ENCODE data around the gene ZDHHC6.
"Not testable (repeated sequence)": the region's sequence is repeated elsewhere in the genome, so short reads cannot be mapped to it uniquely, and the experiment has no call there.

Gene ZDHHC6

DNA sequence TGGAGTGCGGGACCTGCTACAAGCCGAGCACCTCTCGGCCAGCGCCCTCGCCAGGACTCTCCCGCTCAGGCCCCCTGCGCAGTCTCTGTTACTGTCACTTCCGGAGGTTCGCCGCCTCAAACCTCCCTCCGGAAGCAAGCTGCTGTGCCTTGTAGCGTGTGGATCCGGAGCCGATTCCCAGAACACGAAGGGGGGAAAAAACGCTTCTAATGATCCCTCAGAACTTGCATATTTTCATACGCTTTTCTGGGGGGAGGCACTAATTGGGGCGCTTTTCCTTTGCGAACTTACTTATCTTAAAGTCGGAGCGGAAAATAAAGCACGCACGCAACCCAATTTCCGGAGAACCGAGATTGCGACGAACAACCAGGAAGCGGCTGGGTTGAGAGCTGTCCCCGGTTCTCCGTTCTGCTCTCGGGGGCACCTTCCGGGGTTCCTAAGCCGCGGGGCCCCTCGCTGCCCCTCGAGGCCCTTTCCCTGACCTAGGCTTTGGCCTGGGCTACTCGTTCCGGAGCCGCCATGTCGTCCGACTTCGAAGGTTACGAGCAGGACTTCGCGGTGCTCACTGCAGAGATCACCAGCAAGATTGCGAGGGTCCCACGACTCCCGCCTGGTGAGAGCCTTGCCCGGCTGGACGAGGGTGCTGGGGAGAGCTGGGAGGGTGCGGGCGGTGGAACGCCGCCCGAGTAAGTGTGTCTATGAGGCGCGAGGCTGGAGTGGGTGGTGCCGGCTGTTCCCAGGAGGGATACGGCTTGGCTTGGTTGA is at the start of gene ZDHHC6, which contains the start of gene VTI1A:
ZDHHC6 (minus strand) TSS at position 60 of the 765 bp plus-strand sequence. CDS start 1,478 bp downstream, outside the sequence.
VTI1A (plus strand) TSS at position 361 of the 765 bp plus-strand sequence; CDS start at position 520, 159 bp downstream.
- peak; percentile 44 for DNase-seq

DNA sequence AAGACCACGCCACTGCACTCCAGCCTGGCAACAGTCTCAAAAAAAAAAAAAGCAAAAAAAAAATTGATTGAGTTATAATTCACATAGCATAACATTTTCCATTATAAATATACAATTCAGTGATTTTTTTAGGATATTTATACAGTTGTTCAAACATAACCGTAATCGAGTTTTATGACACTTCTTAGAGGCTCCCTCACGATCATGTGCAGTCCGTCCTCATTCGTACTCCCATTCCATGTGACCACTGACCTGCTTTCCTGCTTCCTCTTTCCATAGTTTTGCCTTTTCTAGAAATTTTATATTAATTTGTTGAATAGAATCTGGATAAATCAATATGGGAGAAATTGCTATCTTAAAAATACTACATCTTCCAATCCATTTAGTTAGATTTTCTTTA is 46.0 kb upstream of the ZDHHC6 start:
- DNase-seq: no peak

DNA sequence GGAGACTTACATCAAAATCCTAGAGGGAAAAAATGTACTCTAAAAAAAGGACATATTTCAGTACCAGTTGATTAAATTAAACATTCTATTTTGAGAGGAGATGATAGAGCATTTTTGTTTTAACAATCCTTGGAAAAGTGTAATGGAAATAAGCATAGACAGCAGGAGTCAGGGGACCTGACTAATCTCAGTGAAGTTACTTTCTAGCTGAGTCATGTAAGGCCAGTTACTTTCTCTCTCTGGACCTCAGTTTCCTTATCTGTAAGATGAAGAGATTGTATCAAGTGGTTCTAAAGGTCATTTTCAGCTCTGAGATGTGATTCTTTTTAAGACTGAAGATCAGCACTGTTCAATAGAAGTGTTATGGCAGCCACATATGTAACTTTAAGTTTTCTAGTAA is 44.4 kb upstream of the ZDHHC6 start:
- no peak for DNase-seq

DNA sequence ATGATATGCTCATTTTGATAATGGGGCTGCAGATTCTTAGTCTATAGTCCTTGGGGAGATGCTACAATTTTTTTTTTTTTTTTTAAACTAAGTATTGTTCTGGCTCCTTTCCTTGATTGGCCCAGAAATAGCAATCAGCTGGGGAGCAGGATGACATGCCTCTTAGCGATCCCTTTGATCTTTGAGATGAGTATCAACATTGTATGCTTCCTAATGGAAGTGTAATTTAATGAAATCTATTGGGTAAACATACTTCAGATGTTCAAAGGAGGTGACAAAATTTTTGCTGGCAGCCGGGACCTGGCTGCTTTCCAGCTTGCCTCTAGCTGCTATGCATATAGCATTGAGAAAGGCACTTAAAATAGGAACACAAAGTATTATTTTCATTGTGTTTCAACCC is 43.8 kb upstream of the ZDHHC6 start:
- DNase-seq: no peak

DNA sequence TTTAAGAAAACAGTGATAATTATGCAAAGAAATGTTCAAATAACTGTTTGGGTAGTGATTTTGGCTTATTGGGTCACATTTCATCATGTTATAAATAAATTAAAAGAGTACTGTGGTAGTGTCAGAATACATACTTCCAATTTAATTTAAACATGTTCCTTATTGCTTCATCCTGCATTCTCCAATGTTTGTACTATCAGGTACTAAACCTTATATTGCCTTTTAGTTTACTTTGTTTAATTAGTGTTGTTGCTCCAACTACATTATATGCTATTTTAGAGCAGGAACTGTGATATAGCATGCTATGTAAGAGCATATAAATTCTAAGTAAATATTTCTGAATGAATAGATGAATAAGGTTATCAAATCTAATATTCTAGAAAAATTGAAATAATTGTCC is 41.2 kb upstream of the ZDHHC6 start:
- DNase-seq: no peak

GRCh38 chr10:112484399-112484798 is 37.7 kb upstream of the ZDHHC6 start:
- DNase-seq: no peak

DNA sequence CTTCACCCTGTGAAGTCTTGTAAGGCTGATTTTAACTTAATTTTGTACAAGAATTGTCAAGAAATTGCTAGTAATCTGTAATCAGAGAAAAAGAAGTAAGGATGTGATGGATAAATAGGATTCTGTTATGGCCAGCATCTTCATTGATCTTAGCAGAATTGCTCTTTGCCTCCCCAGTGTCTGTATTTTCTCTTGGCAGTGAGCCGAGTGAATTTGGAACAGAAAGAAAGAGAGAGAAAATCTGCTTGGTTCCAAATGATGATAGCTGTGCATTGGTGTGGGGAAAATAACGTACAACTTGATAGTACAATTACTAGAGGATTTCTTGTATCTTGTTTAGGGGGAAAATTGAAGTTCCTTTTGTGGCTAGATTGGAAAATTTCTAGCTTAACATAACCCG is 34.9 kb upstream of the ZDHHC6 start:
- no peak for DNase-seq

DNA sequence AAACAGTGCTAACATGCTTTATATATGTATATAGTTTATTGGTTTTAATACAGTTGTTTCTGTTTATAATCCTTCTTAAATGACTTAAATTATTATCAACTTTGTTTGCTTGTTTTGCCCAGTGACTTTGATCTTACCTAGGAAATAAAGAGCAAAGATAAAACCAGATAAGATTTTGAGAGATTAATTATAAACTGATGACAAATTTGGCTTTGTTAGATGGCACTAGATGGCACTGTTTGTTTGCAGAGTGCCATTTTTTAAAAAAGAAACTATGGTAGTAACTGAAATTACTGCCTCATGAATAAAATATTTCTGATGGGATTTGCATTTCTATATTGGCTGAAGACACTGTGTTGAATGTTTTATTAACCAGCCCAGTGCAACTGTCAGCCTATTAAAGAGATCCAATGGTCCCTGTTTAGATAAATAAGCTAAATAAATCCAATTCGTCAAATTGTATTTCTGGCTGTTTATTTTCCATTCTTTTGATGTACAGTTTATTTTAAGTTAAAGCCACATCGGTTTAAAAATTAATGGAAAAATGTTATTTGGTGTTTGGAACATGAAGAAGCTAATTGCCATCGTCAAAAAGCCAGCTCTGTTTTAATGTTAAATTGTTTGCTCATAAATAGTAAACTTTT is 29.0 kb upstream of the ZDHHC6 start:
- no peak for DNase-seq

DNA sequence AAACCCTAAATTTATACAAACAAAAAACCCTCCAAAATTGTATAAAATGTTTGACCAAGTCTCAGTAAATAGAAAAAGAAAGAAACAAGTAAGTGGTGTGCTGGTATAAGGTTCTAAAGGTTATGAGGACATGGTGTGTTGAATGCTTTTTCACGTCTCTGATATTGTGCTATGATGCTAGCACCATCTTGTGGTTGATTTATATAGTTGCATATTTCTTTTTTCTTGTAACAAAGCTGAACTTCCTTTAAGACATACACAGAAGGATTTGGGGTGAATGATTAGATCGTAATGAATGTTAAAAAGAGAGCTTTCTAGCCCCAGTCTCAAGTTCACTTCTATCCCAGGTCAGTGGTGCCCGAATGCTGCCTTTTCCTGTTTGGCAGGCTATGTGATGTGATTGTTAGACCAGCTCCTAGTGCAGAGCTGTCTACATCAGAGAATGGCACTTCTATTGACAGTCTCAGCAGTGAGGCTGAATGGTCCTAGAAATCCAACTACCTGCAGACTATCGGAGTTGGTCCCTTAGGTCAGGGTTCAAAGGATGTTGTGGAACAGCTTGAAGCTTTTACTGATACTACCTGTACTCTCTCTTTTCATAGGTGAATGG is 25.3 kb upstream of the ZDHHC6 start:
- peak; percentile 23 for DNase-seq

GRCh38 chr10:112467541-112468075 is 20.9 kb upstream of the ZDHHC6 start:
- no peak for DNase-seq

DNA sequence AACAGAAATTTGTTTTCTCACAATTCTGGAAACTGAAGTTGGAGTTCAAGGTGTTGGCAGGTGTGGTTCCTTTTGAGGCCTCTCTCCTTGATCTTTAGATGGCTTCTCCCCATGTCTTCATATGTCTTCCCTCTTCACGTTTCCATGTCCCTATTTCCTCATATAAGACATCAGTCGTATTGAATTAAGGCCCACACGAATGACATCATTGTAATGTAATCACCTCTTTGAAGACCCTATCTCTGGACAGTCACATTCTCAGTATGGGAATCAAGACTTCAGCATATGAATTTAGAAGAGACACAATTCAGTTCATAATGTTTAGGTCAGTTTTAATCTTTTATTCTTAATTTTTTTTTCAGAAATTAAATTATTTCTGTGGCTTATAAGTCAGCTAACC is 20.1 kb upstream of the ZDHHC6 start:
- no peak for DNase-seq

- DNase-seq: no peak
These were observed 18.7 kb upstream of the ZDHHC6 start for GRCh38 chr10:112465299-112465883.

DNA sequence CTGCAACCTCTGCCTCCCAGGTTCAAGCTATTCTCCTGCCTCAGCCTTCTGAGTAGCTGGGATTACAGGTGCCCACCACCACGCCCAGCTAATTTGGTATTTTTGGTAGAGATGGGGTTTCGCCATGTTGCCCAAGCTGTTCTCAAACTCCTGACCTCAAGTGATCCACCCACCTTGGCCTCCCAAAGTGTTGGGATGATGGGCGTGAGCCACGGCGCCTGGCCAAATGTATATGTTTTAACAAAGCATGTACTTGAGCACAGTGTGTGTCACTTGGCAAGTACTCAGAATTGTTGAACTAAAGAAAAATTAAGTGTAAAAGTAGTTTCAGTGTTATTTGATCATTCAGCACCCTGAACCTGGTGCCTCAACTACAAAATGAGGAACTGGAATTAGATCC is 17.4 kb upstream of the ZDHHC6 start:
- not testable (repeated sequence) for DNase-seq

DNA sequence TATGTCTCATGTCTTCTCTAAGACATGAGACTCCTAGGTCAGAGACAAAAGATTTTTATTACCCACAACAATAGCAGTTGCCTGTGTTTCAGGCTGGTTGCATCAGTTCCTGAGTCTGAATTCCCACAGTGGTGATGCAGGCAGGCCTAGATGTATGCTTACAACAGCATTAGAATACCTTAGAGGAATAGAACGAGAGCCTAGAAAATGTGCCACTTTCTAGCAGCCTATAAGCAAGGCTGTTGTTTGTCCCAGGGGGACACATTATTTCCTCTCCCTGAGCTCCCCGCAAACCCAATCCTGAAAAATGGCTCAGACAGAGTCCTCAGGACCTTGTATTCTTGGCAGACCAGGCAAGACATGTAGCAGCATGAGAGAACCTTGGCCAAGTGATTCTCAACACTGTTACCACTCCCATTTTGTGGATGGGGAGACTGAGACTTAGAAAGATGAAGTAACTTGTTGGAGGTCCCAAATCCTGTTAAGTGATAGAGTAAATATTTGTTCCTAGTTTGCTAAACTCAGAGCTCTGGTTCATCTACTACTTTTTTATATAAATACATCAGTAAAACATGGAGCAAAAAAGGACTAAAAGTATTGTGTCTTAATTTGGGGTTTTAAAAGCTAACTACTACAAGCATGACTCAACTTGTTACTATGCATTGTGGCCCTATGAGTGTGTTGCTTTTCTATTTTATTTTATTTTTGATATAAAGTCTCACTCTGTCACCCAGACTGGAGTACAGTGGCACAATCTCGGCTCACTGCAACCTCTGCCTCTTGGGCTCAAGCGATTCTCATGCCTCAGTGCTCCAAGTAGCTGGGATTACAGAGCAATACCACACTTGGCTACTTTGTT is 14.5 kb upstream of the ZDHHC6 start:
- DNase-seq: no peak

DNA sequence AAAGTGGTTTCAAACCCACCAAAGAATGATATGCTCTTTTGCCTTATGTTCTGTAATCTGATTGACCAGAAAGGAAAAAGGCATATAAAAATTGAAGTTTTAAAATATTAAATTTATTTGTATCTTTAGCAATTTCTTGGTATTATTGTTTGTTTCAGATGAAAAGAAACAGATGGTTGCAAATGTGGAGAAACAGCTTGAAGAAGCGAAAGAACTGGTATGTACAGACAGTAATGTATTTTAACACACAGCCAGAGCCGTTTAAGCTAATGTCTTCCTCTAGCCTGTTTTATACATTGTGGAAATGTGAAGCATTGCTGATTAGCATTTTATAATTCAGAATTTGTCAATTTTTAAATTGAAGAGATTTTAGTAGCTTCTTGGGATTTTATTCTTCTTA is 13.7 kb upstream of the ZDHHC6 start:
- no peak for DNase-seq

DNA sequence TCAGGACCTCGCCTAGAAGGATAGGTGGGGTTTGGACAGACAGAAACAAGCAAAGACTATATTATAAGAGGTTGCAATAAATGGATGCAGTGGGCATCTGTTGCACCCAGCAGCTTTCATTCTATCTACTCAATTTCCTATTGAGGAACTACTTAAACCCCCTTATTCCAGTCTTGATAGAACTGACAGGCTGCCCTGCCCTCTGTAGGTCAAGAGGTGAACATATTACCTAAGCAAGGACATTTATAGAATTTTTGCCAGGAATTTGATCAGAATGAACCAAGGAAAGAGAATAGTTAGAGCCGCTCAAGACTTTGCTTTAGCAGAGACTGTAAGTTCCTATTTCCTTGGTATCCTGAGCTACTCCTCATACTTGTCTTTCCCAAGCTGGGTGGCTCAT is 9.8 kb upstream of the ZDHHC6 start:
- DNase-seq: no peak

DNA sequence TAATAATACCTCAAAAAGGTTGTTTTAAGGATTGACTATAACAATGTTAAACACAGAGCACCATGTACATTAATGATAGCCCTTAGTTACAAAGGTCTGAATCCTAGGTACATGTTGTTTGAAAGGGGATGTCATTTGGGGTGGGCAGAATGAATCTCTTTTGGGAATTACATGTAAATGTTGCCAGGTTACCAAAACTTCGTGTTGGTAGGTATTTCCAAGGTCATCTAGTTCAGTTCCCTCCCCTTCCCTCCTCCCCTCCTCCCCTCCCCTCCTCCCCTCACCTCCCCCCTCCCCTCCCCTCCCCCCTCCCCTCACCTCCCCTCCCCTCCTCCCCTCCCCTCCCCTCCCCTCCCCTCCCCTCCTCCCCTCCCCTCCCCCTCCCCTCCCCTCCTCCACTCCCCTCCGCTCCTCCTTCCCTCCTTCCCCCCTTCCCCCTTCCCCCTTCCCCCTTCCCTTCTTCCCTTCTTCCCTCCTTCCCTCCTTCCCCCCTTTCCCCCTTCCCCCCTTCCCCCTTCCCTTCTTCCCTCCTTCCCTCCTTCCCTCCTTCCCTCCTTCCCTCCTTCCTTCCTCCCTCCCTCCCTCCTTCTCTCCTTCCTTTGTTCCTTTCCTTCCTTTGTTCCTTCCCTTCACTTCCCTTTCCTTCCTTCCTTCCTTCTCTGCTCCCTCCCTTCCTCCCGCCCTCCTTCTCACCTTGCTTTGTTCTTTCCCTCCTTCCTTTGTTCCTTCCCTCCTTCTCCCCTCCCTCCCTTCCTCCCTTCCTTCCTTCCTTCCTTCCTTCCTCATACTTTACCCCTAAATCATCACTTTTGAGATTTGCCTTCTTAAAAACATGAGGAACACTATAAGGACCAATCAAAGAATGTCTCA is 8.4 kb upstream of the ZDHHC6 start:
- DNase-seq: no peak

DNA sequence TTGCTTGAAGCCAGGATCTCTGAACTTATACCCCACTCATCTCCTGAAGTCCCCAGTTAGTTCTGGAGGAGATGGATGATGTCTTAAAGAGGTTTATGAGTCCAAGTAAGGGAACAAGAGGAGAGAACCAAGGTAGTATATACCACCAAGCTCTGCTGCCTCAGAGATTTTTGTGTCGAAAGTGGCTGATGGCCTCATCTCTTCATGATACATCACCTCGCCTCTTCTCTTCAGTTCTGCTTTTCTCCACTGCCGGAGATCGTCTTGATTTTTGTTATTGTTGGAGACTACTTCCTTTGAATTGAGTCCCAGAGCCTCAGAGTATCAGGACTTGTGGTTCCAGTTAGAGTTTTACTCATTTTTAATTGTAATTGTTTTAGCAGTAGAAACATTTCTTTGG is 2.2 kb upstream of the ZDHHC6 start:
- DNase-seq: no peak

DNA sequence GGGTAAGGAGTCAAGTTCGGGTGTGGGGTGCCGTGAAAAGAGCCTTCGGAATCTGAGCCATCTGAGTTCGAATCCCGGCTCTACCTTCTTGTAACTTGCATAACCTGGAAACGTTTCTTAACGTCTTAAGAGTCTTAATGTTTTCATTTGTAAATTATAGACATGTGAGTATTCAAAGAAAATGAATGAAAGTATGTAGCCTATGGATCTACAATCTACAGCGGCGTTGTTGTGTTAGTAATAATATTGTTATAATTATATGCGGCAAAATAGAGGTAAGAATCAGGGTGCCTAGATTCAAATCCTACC is 860 bp upstream of the ZDHHC6 start:
- no peak for DNase-seq

GRCh38 chr10:112446055-112446854 is 459 bp downstream of the ZDHHC6 start:
- no peak for DNase-seq

- DNase-seq: no peak
These were observed 4.7 kb downstream of the ZDHHC6 start for GRCh38 chr10:112442063-112442462.

Measured in 8988T (cell line).